ENCODE data around the gene ITPKA.

Gene ITPKA

DNA sequence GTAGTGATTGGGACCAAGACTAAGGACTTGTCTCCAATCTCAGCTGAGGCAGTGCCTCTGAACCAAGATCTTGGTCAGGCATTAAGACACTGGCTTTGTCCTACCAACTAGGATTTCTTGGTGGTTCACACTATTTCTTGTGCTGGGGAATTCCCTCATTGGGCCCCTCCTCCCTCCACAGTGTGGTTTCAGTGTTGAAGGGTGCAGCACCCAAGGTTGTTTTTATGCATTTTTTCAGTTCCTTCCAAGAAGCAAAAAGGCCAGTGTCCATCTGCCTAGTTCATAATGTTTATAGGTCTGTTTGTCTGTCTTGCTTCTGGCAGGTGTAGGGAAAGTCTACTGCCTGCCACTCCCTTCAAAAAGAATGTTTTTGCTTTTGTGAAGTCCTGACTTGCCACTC, 10.6 kb upstream of the ITPKA start:
- DNase-seq: no peak
- H3K36me3 Mint-ChIP-seq (ENCODE audit: low read depth): peaks cover 48% of the 10 kb centered on the region
- H3K9me3 Mint-ChIP-seq: no peaks in the 10 kb centered on the region
- H3K27ac Mint-ChIP-seq: peak overlapping the region; percentile 12
- H3K27me3 Mint-ChIP-seq: peaks cover 3% of the 10 kb centered on the region
- H3K4me1 Mint-ChIP-seq (ENCODE audit: low read depth): peaks cover 25% of the 10 kb centered on the region
- peak overlapping the region; percentile 35 for H3K4me3 Mint-ChIP-seq

GRCh38 chr15:41483519-41483918, 10.2 kb upstream of the ITPKA start:
- Mint-ChIP-seq H3K27ac (no peak overlapping the region), H3K36me3 (ENCODE audit: low read depth) (peaks cover 45% of the 10 kb centered on the region), H3K4me1 (ENCODE audit: low read depth) (peaks cover 28% of the 10 kb centered on the region), H3K9me3 (no peaks in the 10 kb centered on the region), H3K4me3 (peak overlapping the region; percentile 35), H3K27me3 (peaks cover 3% of the 10 kb centered on the region)
- DNase-seq: no peak

- Mint-ChIP-seq H3K4me3 (no peak overlapping the region), H3K27ac (no peak overlapping the region), H3K27me3 (peaks cover 3% of the 10 kb centered on the region), H3K9me3 (no peaks in the 10 kb centered on the region), H3K4me1 (ENCODE audit: low read depth) (peaks cover 37% of the 10 kb centered on the region), H3K36me3 (ENCODE audit: low read depth) (peaks cover 31% of the 10 kb centered on the region)
- DNase-seq: no peak
Measured at GRCh38 chr15:41484937-41485625, 8.6 kb upstream of the ITPKA start.

GRCh38 chr15:41486286-41486685, 7.4 kb upstream of the ITPKA start:
- H3K36me3 Mint-ChIP-seq (ENCODE audit: low read depth): peaks cover 19% of the 10 kb centered on the region
- peaks cover 47% of the 10 kb centered on the region for H3K4me1 Mint-ChIP-seq (ENCODE audit: low read depth)
- H3K9me3 Mint-ChIP-seq: no peaks in the 10 kb centered on the region
- H3K27ac Mint-ChIP-seq: no peak overlapping the region
- H3K27me3 Mint-ChIP-seq: peaks cover 6% of the 10 kb centered on the region
- no peak overlapping the region for H3K4me3 Mint-ChIP-seq
- DNase-seq: no peak

GRCh38 chr15:41487381-41487780, 6.3 kb upstream of the ITPKA start:
- DNase-seq: no peak
- Mint-ChIP-seq H3K27ac (peak overlapping the region; percentile 44), H3K4me1 (ENCODE audit: low read depth) (peaks cover 53% of the 10 kb centered on the region)

GRCh38 chr15:41487802-41488201, 5.9 kb upstream of the ITPKA start:
- peaks cover 4% of the 10 kb centered on the region for H3K36me3 Mint-ChIP-seq (ENCODE audit: low read depth)
- H3K4me3 Mint-ChIP-seq: peak overlapping the region; percentile 41
- peak; percentile 56 for DNase-seq
- no peaks in the 10 kb centered on the region for H3K9me3 Mint-ChIP-seq
- peak overlapping the region; percentile 90 for H3K27ac Mint-ChIP-seq
- peaks cover 20% of the 10 kb centered on the region for H3K27me3 Mint-ChIP-seq
- peaks cover 54% of the 10 kb centered on the region for H3K4me1 Mint-ChIP-seq (ENCODE audit: low read depth)

More at GRCh38 chr15:41487381-41487780, 6.3 kb upstream of the ITPKA start:
- Mint-ChIP-seq H3K36me3 (ENCODE audit: low read depth) (peaks cover 8% of the 10 kb centered on the region), H3K27me3 (peaks cover 16% of the 10 kb centered on the region), H3K9me3 (no peaks in the 10 kb centered on the region), H3K4me3 (no peak overlapping the region)

DNA sequence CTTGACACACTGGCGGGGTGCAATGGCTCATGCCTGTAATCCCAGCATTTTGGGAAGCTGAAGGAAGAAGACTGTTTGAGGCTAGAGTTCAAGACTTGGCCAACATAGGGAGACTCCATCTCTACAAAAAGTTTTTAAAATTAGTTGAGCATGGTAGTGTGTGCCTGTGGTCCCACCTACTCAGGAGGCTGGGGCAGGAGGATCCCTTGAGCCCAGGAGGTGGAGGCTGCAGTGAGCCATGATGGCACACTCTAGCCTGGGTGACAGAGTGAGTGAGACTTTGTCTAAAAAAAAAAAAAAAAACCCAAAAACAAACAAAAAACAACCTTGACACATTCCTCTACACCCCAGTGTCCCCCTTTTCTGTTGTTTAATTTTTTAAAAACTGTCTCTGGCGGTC, 4.0 kb upstream of the ITPKA start:
- peak overlapping the region; percentile 42 for H3K27ac Mint-ChIP-seq
- peaks cover 24% of the 10 kb centered on the region for H3K27me3 Mint-ChIP-seq
- peaks cover 47% of the 10 kb centered on the region for H3K4me1 Mint-ChIP-seq (ENCODE audit: low read depth)
- no peak overlapping the region for H3K4me3 Mint-ChIP-seq
- DNase-seq: no peak
- no peaks in the 10 kb centered on the region for H3K9me3 Mint-ChIP-seq
- H3K36me3 Mint-ChIP-seq (ENCODE audit: low read depth): no peaks in the 10 kb centered on the region

DNA sequence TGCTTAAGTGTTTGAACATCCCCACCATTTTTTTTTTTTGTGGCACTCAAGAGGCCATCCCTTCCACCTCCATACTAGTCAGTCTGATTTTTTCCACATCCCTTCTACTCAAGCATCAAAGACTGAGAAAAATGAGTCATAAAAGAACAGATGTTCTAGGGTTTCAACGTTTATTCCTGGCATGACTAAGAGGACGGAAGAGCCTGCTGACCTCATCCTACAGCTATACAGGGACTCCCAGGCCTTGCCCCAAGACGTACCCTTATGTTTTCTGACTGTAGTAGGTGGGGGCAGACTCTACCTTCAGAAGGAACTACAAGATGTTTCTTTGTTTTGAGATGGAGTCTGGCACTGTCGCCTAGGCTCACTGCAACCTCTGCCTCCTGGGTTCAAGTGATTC, 3.3 kb upstream of the ITPKA start:
- H3K4me3 Mint-ChIP-seq: no peak overlapping the region
- peak overlapping the region; percentile 42 for H3K27ac Mint-ChIP-seq
- no peaks in the 10 kb centered on the region for H3K9me3 Mint-ChIP-seq
- peaks cover 29% of the 10 kb centered on the region for H3K27me3 Mint-ChIP-seq
- no peaks in the 10 kb centered on the region for H3K36me3 Mint-ChIP-seq (ENCODE audit: low read depth)
- no peak for DNase-seq
- peaks cover 50% of the 10 kb centered on the region for H3K4me1 Mint-ChIP-seq (ENCODE audit: low read depth)

GRCh38 chr15:41491889-41492288, 1.8 kb upstream of the ITPKA start:
- Mint-ChIP-seq H3K36me3 (ENCODE audit: low read depth) (no peaks in the 10 kb centered on the region), H3K27ac (no peak overlapping the region), H3K4me3 (no peak overlapping the region), H3K27me3 (peaks cover 39% of the 10 kb centered on the region), H3K9me3 (no peaks in the 10 kb centered on the region), H3K4me1 (ENCODE audit: low read depth) (peaks cover 49% of the 10 kb centered on the region)
- DNase-seq: no peak

DNA sequence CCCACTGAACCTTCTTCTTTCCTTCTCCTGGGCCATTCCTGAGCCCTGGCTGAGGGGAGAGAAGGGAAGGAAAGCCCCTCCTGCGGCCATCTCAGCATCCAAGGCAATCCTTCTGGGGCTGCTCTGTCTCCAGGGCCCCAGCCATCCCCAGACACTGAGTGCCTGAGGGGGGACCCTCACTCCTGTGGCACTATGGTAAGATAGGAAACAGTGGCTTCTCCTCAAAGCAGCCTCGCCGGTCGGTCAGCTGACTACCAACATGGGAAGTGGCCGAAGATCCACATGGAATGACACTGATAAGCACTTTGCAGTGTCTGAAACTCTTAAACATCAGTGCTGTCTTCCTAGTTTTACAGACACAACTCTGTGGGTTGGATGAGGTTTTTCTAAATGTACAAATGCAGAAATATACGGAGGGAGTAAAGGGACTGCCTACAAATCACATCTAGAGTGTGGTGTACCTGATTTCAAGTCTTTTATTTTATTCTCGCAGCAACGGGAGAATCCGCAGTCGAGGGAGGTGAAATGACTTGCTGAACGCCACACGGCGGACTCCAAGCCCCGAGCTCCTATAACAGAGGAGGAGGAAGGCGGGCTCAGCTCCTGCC, 973 bp upstream of the ITPKA start:
- H3K36me3 Mint-ChIP-seq (ENCODE audit: low read depth): no peaks in the 10 kb centered on the region
- peak overlapping the region; percentile 68 for H3K27ac Mint-ChIP-seq
- H3K27me3 Mint-ChIP-seq: peaks cover 47% of the 10 kb centered on the region

DNA sequence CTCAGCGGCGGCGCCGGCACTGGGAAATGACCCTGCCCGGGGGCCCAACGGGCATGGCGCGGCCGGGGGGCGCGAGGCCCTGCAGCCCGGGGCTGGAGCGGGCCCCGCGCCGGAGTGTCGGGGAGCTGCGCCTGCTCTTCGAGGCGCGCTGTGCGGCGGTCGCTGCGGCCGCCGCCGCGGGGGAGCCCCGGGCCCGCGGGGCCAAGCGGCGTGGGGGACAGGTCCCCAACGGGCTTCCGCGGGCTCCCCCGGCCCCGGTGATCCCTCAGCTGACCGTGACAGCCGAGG, 172 bp downstream of the ITPKA start:
- no peak for DNase-seq

More for the DNA sequence above, 973 bp upstream of the ITPKA start:
- no peaks in the 10 kb centered on the region for H3K9me3 Mint-ChIP-seq
- H3K4me3 Mint-ChIP-seq: peak overlapping the region; percentile 63
- no peak for DNase-seq
- H3K4me1 Mint-ChIP-seq (ENCODE audit: low read depth): peaks cover 47% of the 10 kb centered on the region

DNA sequence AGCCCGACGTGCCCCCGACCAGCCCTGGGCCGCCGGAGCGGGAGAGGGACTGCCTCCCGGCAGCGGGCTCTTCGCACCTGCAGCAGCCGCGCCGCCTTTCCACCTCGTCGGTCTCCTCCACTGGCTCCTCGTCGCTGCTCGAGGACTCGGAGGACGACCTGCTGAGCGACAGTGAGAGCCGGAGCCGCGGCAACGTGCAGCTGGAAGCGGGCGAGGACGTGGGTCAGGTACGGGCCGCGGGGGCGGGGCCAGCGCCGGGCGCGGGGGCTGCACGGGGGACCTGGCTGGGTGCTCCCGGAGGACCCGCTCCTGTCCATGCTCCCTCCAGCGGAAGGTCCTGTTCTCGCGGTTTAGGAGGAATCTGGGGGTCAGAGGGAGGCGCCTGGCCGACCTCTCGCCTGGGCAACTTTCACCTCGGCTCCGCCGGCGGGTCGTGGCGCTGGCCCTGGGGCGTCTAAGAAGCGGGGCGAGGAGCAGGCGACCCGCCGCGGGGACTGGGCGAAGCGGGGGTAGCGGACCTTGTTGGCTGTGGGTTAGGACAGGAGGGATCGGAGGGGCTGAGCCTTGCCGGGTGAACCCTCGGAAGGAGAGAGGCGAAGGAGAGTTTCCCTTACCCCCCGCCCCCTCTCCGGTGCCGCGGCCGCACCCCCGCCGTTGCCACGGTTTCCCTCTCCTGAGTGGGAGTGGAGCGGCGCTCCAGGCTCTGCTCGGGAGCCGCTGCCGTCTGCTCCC, 682 bp downstream of the ITPKA start:
- Mint-ChIP-seq H3K36me3 (ENCODE audit: low read depth) (no peaks in the 10 kb centered on the region), H3K27me3 (peaks cover 60% of the 10 kb centered on the region), H3K27ac (no peak overlapping the region), H3K4me1 (ENCODE audit: low read depth) (peaks cover 38% of the 10 kb centered on the region), H3K4me3 (peak overlapping the region; percentile 55), H3K9me3 (no peaks in the 10 kb centered on the region)
- DNase-seq: peak; percentile 74

More for the DNA sequence above, 172 bp downstream of the ITPKA start:
- peaks cover 38% of the 10 kb centered on the region for H3K4me1 Mint-ChIP-seq (ENCODE audit: low read depth)
- no peaks in the 10 kb centered on the region for H3K9me3 Mint-ChIP-seq
- peaks cover 55% of the 10 kb centered on the region for H3K27me3 Mint-ChIP-seq
- no peak overlapping the region for H3K4me3 Mint-ChIP-seq
- no peak overlapping the region for H3K27ac Mint-ChIP-seq
- H3K36me3 Mint-ChIP-seq (ENCODE audit: low read depth): no peaks in the 10 kb centered on the region

- Mint-ChIP-seq H3K9me3 (no peaks in the 10 kb centered on the region), H3K36me3 (ENCODE audit: low read depth) (no peaks in the 10 kb centered on the region), H3K4me1 (ENCODE audit: low read depth) (peaks cover 31% of the 10 kb centered on the region), H3K4me3 (peak overlapping the region; percentile 55), H3K27me3 (peaks cover 68% of the 10 kb centered on the region), H3K27ac (no peak overlapping the region)
- DNase-seq: peak; percentile 70
Measured at GRCh38 chr15:41494922-41495735, 1.5 kb downstream of the ITPKA start.

GRCh38 chr15:41495736-41496599, 2.3 kb downstream of the ITPKA start:
- Mint-ChIP-seq H3K27me3 (peaks cover 76% of the 10 kb centered on the region), H3K36me3 (ENCODE audit: low read depth) (no peaks in the 10 kb centered on the region), H3K9me3 (no peaks in the 10 kb centered on the region), H3K4me1 (ENCODE audit: low read depth) (peaks cover 28% of the 10 kb centered on the region), H3K4me3 (peak overlapping the region; percentile 55), H3K27ac (no peak overlapping the region)
- no peak for DNase-seq
